CD4-positive, alpha-beta T cell treated with Interleukin-2 at 100 ng/mL for 4 hours (primary cell): ENCODE results near the gene HTR2B.
"Not testable (repeated sequence)": the region's sequence is repeated elsewhere in the genome, so short reads cannot be mapped to it uniquely, and the experiment has no call there.

ENCODE experiments used
- DNase-seq: peaks from one replicate; pipeline ENCODE4 v3.0.0-alpha.2; 2020; ENCODE audit warnings: low spot score

Gene HTR2B

DNA sequence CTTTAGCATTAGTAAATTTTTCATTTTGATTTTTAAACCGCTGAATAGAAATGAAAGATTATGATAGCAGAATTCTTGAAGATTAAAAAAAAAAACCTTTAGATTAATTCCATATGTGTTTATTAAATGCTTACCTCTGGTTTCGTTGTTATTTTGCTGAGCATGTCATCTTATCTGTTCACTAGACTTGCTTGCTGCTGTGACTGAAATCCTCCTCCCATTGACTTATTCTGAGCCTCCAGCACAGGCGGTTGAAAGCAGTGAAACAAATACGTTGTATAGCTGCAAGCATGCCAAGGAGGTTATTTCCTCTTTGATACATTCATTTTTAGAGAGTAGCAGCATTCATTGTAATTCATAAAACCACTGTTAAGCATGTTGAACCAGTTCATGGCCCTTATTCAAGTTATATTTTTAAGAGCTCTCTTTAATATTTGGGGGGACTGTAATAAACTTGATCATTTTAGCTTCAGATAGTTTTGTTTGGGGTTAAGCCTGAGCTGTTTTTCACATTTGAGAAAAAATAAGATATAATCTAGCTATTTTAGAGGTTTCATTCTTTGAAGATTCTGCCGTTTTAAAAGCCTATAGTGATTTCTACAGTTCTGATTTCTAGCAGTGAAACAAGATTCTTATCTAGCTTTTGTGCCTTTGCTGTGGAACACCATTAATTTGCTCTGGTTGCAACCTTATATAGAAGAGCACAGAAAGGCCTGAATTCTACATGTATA, at the start of gene HTR2B:
Gene HTR2B, minus strand, starts transcription at position 205 of the 731 bp plus-strand sequence. CDS start 1,278 bp downstream, outside the sequence.
- DNase-seq: no peak

DNA sequence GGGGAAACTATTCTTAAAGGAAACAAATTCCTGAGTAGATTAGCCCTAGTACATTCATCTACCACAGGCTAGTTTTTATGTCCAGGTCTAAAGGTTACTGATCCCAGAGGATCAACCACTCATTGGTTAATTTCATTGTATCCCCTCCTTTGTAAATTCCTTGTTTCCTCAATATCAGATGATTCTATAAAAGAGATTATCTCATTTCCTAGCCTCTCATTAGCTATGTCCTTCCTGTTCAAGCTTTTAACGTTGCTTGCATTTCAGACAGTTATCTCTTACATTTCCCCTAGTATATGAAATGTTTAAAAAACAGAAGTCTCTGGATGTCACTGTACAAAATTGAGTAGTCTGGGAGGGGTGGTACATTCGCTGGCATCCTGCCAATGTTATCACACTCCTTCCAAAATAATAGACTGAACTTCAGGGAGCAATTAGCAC, 49.4 kb upstream of the HTR2B start:
- DNase-seq: no peak

GRCh38 chr2:231172025-231172424, 47.2 kb upstream of the HTR2B start:
- no peak for DNase-seq

DNA sequence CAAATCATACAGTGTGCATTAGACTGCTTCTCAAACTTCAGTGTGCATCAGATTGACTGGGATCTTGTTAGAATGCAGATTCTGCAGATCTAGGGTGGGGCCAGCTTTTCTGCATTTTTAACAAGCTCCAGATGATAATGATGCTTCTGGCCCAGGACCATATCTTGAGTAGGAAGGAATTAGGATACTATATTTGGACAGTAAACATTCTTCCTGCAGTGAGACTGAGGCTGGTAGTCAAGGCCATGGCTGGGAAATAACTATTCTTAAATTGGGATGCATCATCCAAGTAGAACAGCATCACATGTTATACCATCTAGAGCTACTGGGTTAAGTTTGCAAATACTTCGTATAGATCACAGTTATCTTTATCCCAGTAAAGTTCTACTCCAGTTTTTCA, 45.2 kb upstream of the HTR2B start:
- no peak for DNase-seq

DNA sequence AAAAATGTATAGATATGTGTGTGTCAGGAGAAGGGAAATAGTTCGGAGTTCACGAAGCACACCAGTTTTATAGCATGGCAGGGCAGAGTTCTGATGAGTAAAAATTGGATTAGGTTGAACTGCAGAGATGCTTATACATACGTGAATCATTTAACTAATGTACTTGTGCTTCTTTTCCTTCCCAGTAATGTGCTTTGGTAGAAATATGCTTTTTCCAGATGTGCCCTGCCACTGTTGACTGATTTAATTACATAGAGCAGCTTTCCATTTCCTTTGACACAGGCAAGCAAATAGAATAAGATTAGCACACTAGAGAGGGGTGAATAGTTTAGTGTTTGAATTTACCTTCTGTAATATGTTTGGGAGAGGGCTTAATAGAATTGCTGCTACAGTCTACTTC, 44.6 kb upstream of the HTR2B start:
- no peak for DNase-seq

DNA sequence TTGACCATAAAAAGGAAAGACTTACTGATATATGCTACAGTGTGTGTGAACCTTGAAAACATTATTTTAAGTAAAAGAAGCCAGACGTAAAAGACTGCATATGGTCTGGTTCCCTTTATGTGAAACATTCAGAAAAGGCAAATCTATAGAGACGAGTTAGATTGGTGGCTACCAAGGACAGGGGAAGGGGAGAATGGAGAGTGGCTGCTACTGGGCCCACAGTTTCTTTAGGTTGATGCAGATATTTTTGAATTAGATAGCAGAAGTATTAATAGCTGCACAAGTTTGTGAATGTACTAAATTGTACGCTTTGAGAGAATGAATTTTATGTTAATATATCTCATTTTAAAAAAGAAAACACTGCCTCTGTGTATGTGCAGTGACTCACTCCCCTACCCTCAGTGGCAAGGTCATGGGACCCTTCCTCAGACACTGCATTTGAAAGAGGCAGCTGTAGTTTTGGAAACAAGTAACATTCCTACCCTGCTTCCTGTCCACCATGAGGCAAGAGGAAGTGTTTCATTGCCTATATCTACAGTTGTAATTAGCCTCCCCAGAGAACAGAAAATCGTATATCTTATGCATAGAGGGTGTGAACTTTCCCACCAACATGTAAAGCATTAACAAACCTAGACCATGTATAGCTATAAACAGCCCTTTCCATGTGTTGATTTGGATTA, 43.8 kb upstream of the HTR2B start:
- DNase-seq: no peak

DNA sequence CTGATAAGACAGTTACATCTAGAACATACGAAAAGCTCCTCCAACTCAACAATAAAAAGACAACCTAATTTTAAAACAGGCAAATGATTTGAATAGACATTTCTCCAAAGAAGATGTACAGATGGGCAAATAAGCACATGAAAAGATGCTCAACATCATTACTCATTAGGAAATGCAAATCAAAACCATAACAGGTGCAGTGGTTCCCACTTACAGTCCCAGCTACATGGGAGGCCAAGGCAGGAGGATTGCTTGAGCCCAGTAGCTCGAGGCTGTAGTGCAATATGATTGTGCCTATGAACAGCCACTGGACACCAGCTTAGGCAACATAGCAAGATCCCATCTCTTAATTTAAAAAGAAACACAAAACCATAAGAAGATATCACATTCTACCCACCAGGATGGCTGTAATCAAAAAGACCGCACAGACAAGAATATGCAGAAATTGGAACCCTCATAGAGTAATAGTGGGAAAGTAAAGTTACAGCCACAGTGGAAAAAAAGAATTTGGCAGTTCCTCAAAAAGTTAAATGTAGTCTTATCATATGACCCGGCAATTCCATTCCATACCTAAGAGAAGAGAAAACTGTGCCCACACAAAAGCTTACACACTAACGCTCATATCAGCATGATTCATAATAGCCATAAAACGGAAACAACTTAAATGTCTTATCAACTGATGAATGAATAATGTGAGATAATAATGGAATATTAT, 43.1 kb upstream of the HTR2B start:
- no peak for DNase-seq

DNA sequence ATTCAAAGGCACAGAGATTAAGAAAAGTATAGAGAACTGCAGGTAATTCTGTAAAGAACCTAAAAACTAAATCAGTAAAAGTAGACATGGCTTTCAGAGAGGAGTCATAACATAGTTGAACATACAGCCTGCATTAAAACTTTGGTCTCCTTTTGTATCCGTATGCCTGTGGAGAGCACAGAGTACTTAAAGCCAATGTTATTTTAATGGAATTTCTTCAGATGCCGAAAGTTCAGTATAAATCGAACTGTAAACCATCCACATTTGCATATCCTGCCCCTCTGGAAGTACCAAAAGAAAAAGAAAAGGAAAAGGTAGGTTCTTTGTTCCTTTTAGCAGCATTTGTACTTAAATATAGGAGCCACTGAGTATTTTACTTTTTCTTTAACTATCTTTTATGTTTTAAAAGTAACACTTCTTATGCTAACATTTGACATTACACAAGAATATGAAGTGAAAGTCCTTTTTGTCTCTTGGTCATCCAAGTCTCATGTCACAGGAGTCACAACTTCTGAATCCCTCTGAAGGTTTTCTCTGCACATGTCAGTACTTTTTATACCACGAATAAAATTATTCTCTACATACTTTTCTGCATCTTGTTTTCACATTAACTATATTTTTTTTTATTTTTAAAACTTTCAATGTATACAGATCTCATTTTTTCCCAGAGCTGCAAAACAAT, 38.7 kb upstream of the HTR2B start:
- no peak for DNase-seq

GRCh38 chr2:231163011-231163410, 38.2 kb upstream of the HTR2B start:
- no peak for DNase-seq

DNA sequence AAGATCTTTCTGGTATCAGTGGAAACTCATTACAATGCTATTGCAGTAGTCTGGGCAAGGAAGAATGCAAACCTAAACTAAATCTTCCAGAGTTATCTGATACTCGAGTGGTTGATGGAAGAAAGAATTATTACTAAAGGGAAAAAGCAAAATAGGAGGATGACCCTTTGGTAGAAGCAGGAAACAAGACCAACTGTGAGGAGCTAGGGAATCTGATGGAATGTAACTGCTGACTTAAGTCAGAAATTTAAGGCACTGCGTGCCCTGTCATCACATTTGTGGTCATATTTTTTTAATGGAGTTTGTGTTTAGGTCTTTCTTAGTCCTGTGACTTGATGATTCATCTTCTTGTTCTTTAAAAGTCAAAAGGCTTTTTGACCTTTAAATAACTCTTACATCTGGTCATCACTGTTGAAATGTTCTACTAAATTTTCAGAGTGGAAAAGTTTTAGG, 37.1 kb upstream of the HTR2B start:
- DNase-seq: no peak

DNA sequence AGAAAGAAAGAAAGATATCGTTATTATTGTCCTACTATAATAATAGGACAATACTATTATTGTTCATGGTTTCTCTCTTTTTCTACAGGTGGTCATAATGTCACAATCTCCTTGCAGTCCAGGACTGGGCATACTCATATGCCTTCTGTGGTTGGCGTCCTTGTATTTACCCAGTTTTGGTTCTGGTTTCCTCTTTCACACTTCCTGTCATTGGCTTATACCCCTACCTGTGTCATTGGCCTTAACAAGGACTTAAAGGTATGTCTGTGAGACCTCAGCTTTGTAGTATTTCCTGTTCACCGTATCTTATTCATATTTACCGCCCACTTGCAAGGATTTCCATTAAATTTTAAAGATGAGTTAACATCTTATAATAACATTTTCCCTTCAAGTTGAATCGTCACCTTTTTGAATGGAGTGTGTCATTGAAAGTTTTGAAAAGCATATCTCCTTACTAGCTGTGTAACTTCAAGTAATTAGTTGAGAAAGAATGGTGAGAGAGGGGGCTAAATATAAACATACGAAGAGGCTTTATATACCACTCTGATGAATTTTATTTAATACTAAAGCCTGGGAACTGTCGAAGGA, 36.5 kb upstream of the HTR2B start:
- no peak for DNase-seq

- DNase-seq: no peak
Measured at GRCh38 chr2:231160701-231161100, 35.9 kb upstream of the HTR2B start.

- no peak for DNase-seq
Measured at GRCh38 chr2:231159306-231159705, 34.5 kb upstream of the HTR2B start.

DNA sequence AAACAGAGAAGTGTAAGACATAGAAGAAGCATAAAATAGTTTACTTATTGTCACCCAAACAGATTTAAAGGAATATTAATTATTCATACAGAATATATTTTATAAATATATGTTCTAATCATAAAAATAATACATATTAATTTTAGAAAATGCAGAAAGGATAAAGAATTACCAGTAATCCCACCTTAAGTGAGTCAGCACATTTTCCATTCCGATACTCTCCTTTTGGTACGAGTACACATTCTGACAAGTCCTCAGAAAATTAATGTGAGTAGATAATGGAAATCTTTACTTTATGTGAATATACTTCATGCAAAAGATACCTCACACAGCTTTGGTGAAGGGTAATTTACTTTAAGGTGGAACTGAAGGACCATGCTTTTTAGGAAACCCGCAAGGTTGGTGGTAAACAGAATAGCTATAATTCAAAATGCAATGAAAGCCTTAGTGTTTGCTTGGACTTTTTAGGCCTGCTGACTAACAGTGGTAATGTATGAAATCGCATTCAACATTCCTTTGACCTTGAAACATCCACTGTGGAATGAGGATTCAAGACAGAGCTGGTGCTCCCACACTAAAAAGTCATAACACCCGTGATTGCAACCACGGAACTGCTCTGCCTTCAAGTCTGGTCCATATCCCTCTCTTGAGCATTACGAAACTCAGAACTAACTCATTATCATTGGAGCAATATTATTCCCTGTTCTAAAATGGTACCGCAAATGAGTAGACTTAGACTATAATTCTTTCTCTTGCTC, 28.1 kb upstream of the HTR2B start:
- DNase-seq: no peak

GRCh38 chr2:231146665-231147064, 21.8 kb upstream of the HTR2B start:
- no peak for DNase-seq

DNA sequence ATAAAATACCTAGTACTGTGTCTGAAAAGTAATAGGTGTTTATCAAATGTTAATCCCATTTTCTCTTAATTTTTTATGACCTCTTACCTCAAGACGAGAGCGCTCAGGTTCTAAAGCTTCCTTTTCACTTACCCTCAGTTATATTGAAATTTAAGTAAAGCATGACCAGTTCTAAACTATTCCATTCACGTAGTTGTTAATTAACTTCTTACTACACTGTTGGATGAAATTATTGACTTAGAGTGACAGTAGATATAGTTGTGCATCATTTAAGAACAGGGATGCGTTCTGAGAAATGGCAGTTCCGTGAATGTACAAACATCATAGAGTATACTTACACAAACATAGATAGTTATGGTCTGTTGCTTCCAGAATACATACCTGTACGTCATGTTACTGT, 20.1 kb upstream of the HTR2B start:
- no peak for DNase-seq

DNA sequence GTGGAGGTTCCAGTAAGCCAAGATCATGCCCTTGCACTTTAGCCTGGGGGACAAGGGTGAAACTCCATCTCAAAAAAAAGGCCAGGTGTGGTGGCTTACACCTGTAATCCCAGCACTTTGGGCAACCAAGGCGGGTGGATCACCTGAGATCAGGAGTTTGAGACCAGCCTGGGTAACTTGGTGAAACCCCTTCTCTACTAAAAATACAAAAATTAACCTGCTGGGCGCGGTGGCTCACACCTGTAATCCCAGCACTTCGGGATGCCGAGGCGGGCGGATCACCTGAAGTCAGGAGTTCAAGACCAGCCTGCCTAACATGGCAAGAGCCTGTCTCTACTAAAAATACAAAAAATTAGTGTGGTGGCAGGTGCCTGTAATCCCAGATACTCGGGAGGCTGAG, 16.0 kb upstream of the HTR2B start:
- DNase-seq: not testable (repeated sequence)

GRCh38 chr2:231139796-231140195, 15.0 kb upstream of the HTR2B start:
- no peak for DNase-seq

- no peak for DNase-seq
Measured at GRCh38 chr2:231138699-231139098, 13.9 kb upstream of the HTR2B start.

GRCh38 chr2:231134910-231135655, 10.2 kb upstream of the HTR2B start:
- no peak for DNase-seq
